ENCODE measurements around the gene ACADVL.
"Not testable (repeated sequence)": the region's sequence is repeated elsewhere in the genome, so short reads cannot be mapped to it uniquely, and the experiment has no call there.

The ACADVL gene

GRCh38 chr17:7234083-7234951, 14.6 kb downstream of the ACADVL start, which contains the start of gene DVL2:
TSS of gene DVL2 (minus strand) at chr17:7234517. CDS start at chr17:7234262, 255 bp downstream.
- DNase-seq (ENCODE audit: low read depth in 2 of 2, low spot score in 1 of 2) = peak; percentile 79 to 90

- no peak for DNase-seq (ENCODE audit: low read depth in 2 of 2, low spot score in 1 of 2)
Observed at GRCh38 chr17:7235693-7236665, 16.2 kb downstream of the ACADVL start.

- DNase-seq (ENCODE audit: low read depth in 2 of 2, low spot score in 1 of 2) = no peak
Observed at GRCh38 chr17:7236808-7237207, 17.1 kb downstream of the ACADVL start.

GRCh38 chr17:7237266-7237760, 17.6 kb downstream of the ACADVL start:
- no peak for DNase-seq (ENCODE audit: low read depth in 2 of 2, low spot score in 1 of 2)

- peak; percentile 73 to 76 for DNase-seq (ENCODE audit: low read depth in 2 of 2, low spot score in 1 of 2)
Observed at GRCh38 chr17:7237761-7238419, 18.2 kb downstream of the ACADVL start.

- DNase-seq (ENCODE audit: low read depth in 2 of 2, low spot score in 1 of 2) = no peak
Observed at GRCh38 chr17:7238420-7239090, 18.8 kb downstream of the ACADVL start.

GRCh38 chr17:7239091-7240027, 19.6 kb downstream of the ACADVL start, which contains the start of gene PHF23:
TSS of gene PHF23 (minus strand) at chr17:7239457. CDS start at chr17:7239279, 178 bp downstream.
- peak; percentile 93 to 96 for DNase-seq (ENCODE audit: low read depth in 2 of 2, low spot score in 1 of 2)

GRCh38 chr17:7240375-7240774, 20.6 kb downstream of the ACADVL start:
- no peak for DNase-seq (ENCODE audit: low read depth in 2 of 2, low spot score in 1 of 2)

GRCh38 chr17:7241090-7241733, 21.5 kb downstream of the ACADVL start:
- DNase-seq (ENCODE audit: low read depth in 2 of 2, low spot score in 1 of 2) = no peak

- peak; percentile 91 for DNase-seq (ENCODE audit: low read depth in 2 of 2, low spot score in 1 of 2)
Observed at GRCh38 chr17:7241783-7242716, 22.3 kb downstream of the ACADVL start, which contains the start of gene GABARAP. TSS of gene GABARAP (minus strand) at chr17:7242449. CDS start at chr17:7242330, 119 bp downstream.

- peak; percentile 87 to 90 for DNase-seq (ENCODE audit: low read depth in 2 of 2, low spot score in 1 of 2)
Observed at GRCh38 chr17:7242717-7243452, 23.1 kb downstream of the ACADVL start.

GRCh38 chr17:7243453-7243729, 23.7 kb downstream of the ACADVL start:
- no peak for DNase-seq (ENCODE audit: low read depth in 2 of 2, low spot score in 1 of 2)

GRCh38 chr17:7243838-7244237, 24.1 kb downstream of the ACADVL start:
- not testable (repeated sequence) for DNase-seq (ENCODE audit: low read depth in 2 of 2, low spot score in 1 of 2)

- no peak for DNase-seq (ENCODE audit: low read depth in 2 of 2, low spot score in 1 of 2)
Observed at GRCh38 chr17:7246779-7247178, 27.0 kb downstream of the ACADVL start.

- no peak for DNase-seq (ENCODE audit: low read depth in 2 of 2, low spot score in 1 of 2)
Observed at GRCh38 chr17:7248796-7249195, 29.1 kb downstream of the ACADVL start.

GRCh38 chr17:7249214-7249613, 29.5 kb downstream of the ACADVL start:
- no peak for DNase-seq (ENCODE audit: low read depth in 2 of 2, low spot score in 1 of 2)

- no peak for DNase-seq (ENCODE audit: low read depth in 2 of 2, low spot score in 1 of 2)
Observed at GRCh38 chr17:7249830-7250229, 30.1 kb downstream of the ACADVL start.

Measured in stimulated activated CD8-positive, alpha-beta memory T cell treated with anti-CD3 and anti-CD28 coated beads, Interleukin-4, amount 100 ng/mL, for 1 hour (primary cell).